Liver (tissue), 9 donors: Measurements from ENCODE around the gene TMPRSS5. TPM values are rescaled to one million over a fixed set of nuclear protein-coding genes. Genes with fewer than 3 reads are reported as not detected.

Experiments used
- DNase-seq: peaks from one replicate; pipeline ENCODE4 v3.0.0-alpha.2; 2017; ENCODE audit warnings: low spot score
- H3K27ac ChIP-seq, 2 donors: one replicate each; pipeline ENCODE4 v1.7.0; 2013; ENCODE audit warnings: inconsistent platforms in 2 of 2, low read length in 2 of 2, control low read depth in 1 of 2, low read depth in 1 of 2, mild to moderate bottlenecking in 1 of 2
- H3K27me3 ChIP-seq, 4 donors: one replicate each; pipeline versions ENCODE4 v1.6.1 to v1.7.0; 2013; ENCODE audit warnings: low read length in 3 of 4, inconsistent platforms in 1 of 4, mild to moderate bottlenecking in 1 of 4, moderate library complexity in 1 of 4; ENCODE audit not compliant: control insufficient read depth in 4 of 4, insufficient read depth in 4 of 4
- H3K36me3 ChIP-seq, 4 donors: one replicate each; pipeline versions ENCODE4 v1.6.1 to v1.7.0; 2013; ENCODE audit warnings: low read length in 3 of 4, mild to moderate bottlenecking in 3 of 4, low read depth in 1 of 4, moderate library complexity in 1 of 4; ENCODE audit not compliant: control insufficient read depth in 4 of 4, insufficient read depth in 3 of 4
- H3K4me1 ChIP-seq, 4 donors: one replicate each; pipeline versions ENCODE4 v1.6.1 to v1.7.0; 2013; ENCODE audit warnings: low read length in 3 of 4, mild to moderate bottlenecking in 3 of 4, moderate library complexity in 1 of 4; ENCODE audit not compliant: control insufficient read depth in 4 of 4, insufficient read depth in 4 of 4
- H3K4me3 ChIP-seq, 3 donors: one replicate each; pipeline versions ENCODE4 v1.6.1 to v1.7.0; 2013; ENCODE audit warnings: low read length in 3 of 3, control low read depth in 1 of 3, low read depth in 1 of 3, mild to moderate bottlenecking in 1 of 3
- H3K9ac ChIP-seq, 2 donors: one replicate each; pipeline ENCODE4 v1.7.0; 2013; ENCODE audit warnings: low read length in 2 of 2, mild to moderate bottlenecking in 2 of 2, moderate library complexity in 2 of 2, control low read depth in 1 of 2, low read depth in 1 of 2
- H3K9me3 ChIP-seq, 4 donors: one replicate each; pipeline versions ENCODE4 v1.6.1 to v1.7.0; 2013; ENCODE audit warnings: low read length in 3 of 4; ENCODE audit not compliant: control insufficient read depth in 4 of 4
- EGR1 ChIP-seq, 2 donors: IDR thresholded peaks; 2 replicates each; pipeline ENCODE4 v1.6.1; 2016 to 2018; ENCODE audit warnings: antibody characterized with exemption in 2 of 2, low read depth in 2 of 2
- FOXA1 ChIP-seq: IDR thresholded peaks from 2 replicates; pipeline ENCODE4 v1.6.1; 2016; ENCODE audit warnings: antibody characterized with exemption
- FOXA2 ChIP-seq: IDR thresholded peaks from 2 replicates; pipeline ENCODE4 v1.6.1; 2016; ENCODE audit warnings: antibody characterized with exemption
- GABPA ChIP-seq, 2 donors: IDR thresholded peaks in 1 of 2; conservative IDR thresholded peaks in 1 of 2; 2 replicates each; pipeline ENCODE4 v1.6.1; 2016; ENCODE audit warnings: antibody characterized with exemption in 2 of 2, mild to moderate bottlenecking in 1 of 2, moderate library complexity in 1 of 2
- HNF4A ChIP-seq, 2 donors: conservative IDR thresholded peaks; 2 replicates each; pipeline ENCODE4 v1.6.1; 2016; ENCODE audit warnings: antibody characterized with exemption in 2 of 2, mild to moderate bottlenecking in 2 of 2
- HNF4G ChIP-seq: IDR thresholded peaks from 2 replicates; pipeline ENCODE4 v1.6.1; 2016; ENCODE audit warnings: antibody characterized with exemption
- JUND ChIP-seq, 2 donors: IDR thresholded peaks; 2 replicates each; pipeline ENCODE4 v1.6.1; 2016; ENCODE audit warnings: antibody characterized with exemption in 2 of 2
- NR2F2 ChIP-seq: IDR thresholded peaks from 2 replicates; pipeline ENCODE4 v1.6.1; 2016; ENCODE audit warnings: antibody characterized with exemption
- RAD21 ChIP-seq, 2 donors: IDR thresholded peaks; 2 replicates each; pipeline ENCODE4 v1.6.1; 2016; ENCODE audit warnings: antibody characterized with exemption in 2 of 2, mild to moderate bottlenecking in 2 of 2
- RXRA ChIP-seq, 2 donors: IDR thresholded peaks; 2 replicates each; pipeline ENCODE4 v1.6.1; 2017 to 2018; ENCODE audit warnings: antibody characterized with exemption in 2 of 2, mild to moderate bottlenecking in 1 of 2
- SP1 ChIP-seq: IDR thresholded peaks from 2 replicates; pipeline ENCODE4 v1.6.1; 2018; ENCODE audit warnings: antibody characterized with exemption, mild to moderate bottlenecking
- TAF1 ChIP-seq: conservative IDR thresholded peaks from 2 replicates; pipeline ENCODE4 v1.6.1; 2016; ENCODE audit warnings: antibody characterized with exemption, mild to moderate bottlenecking
- YY1 ChIP-seq: IDR thresholded peaks from 2 replicates; pipeline ENCODE4 v1.6.1; 2016; ENCODE audit warnings: antibody characterized with exemption, mild to moderate bottlenecking
- whole genome bisulfite sequencing: extraction: QIAGEN DNeasy Blood & Tissue Kit; methylation state at CpG from one replicate; pipeline ENCODE4 v1.1.7; 2013; 5-methylcytosine and 5-hydroxymethylcytosine counted together
- polyA plus RNA-seq, 2 donors: library from polyadenylated mRNA; stranded (reverse) in 1 of 2; unstranded in 1 of 2; fragments of 200-250 nt in 1 of 2; fragments of >200 nt in 1 of 2; fragmentation: Nextera tagmentation in 1 of 2; extraction: Ambion mirVana in 1 of 2; gene quantifications; one replicate each; pipeline versions ENCODE4 v1.2.1 to v1.2.3, GENCODE V29; 2013 to 2015
- total RNA-seq, 2 donors: library from RNA; depleted of rRNA; stranded (reverse); fragments of >200 nt; gene quantifications; one replicate each; pipeline ENCODE4 v1.2.3, GENCODE V29; 2014
- TF ChIP-seq, protein P1 (sequence below): IDR thresholded peaks from 2 replicates; pipeline ENCODE4 v1.6.1; 2016; ENCODE audit warnings: antibody characterized with exemption
- TF ChIP-seq, protein P2 (sequence below): IDR thresholded peaks from 2 replicates; pipeline ENCODE4 v1.6.1; 2016; ENCODE audit warnings: antibody characterized with exemption
- TF ChIP-seq, protein P3 (sequence below): IDR thresholded peaks from 2 replicates; pipeline ENCODE4 v1.6.1; 2016; ENCODE audit warnings: antibody characterized with exemption
- TF ChIP-seq, protein P4 (sequence below): IDR thresholded peaks from 2 replicates; pipeline ENCODE4 v1.6.1; 2016; ENCODE audit warnings: antibody characterized with exemption, mild to moderate bottlenecking
- TF ChIP-seq, protein P5 (sequence below): fragments of 150-350 bp; IDR thresholded peaks from 2 replicates; pipeline ENCODE4 v1.5.1; 2017; ENCODE audit warnings: improper control_type of control experiment, low read depth, low read length; ENCODE audit not compliant: missing input control
- donor health status: healthy.
- donor health status: healthy.
- donor health status: healthy.
- donor health status: healthy.
- donor health status: healthy.

The TMPRSS5 gene
- total and polyA plus RNA-seq, 4 donors, result 0.05 to 0.39 (median 0.17) TPM

DNA sequence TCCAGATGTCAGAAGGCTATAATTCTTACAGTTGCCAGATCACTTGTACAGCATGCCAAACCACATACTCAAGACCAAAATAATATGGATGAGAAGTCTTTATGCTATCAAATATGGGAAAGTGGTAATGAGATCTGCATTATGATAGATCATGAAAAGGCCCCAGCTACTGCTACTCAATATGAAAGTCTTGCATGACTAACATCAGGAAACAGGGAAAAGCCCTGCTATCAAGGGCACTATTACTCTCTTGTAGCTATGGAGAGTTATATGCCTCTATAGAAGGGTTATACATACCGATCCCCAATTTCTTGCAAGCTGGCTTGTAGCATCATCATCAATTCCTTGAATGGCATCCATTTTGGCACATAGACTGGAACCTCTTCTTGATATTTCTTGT is 30.2 kb upstream of the TMPRSS5 start:
- 92% methylated on average over 1 of the region's 1 CpG for WGBS
- H3K4me1 ChIP-seq, result no peaks in the 10 kb centered on the region
- no peak overlapping the region for H3K4me3 ChIP-seq
- no peaks in the 10 kb centered on the region for H3K9me3 ChIP-seq
- H3K9ac ChIP-seq, result no peak overlapping the region
- peaks cover 11 to 66% (median 52%) of the 10 kb centered on the region in 4 donors for H3K36me3 ChIP-seq
- no peaks in the 10 kb centered on the region for H3K27me3 ChIP-seq
- DNase-seq, result no peak
- H3K27ac ChIP-seq, result no peak overlapping the region
- TF ChIP-seq, protein P1, sequence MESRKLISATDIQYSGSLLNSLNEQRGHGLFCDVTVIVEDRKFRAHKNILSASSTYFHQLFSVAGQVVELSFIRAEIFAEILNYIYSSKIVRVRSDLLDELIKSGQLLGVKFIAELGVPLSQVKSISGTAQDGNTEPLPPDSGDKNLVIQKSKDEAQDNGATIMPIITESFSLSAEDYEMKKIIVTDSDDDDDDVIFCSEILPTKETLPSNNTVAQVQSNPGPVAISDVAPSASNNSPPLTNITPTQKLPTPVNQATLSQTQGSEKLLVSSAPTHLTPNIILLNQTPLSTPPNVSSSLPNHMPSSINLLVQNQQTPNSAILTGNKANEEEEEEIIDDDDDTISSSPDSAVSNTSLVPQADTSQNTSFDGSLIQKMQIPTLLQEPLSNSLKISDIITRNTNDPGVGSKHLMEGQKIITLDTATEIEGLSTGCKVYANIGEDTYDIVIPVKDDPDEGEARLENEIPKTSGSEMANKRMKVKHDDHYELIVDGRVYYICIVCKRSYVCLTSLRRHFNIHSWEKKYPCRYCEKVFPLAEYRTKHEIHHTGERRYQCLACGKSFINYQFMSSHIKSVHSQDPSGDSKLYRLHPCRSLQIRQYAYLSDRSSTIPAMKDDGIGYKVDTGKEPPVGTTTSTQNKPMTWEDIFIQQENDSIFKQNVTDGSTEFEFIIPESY, result no peak
- TF ChIP-seq GABPA (IDR thresholded peaks at IDR 0.05 in 1 of 2, conservative IDR thresholded peaks at IDR 0.05 in 1 of 2), result no peak

DNA sequence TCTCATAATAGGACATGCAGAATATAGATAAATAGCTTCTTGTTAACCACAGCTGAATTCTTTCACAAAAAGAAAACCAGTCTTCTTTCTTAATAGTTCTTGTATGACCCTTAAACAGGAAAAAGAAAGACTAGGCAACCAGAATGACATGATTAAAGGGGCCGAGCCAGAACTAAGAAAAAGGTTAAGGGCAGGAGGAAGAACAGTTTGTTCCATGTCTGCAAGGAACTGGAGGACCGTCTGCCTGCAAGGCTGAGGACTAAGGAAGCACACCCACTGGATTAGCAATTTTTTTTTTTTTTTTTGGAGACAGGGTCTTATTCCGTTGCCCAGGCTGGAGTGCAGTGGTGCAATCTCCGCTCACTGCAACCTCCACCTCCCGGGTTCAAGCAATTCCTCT is 26.0 kb upstream of the TMPRSS5 start:
- 92% methylated on average over 5 of the region's 5 CpGs for whole genome bisulfite sequencing
- Histone ChIP-seq H3K9me3 (no peaks in the 10 kb centered on the region), H3K9ac (no peak overlapping the region), H3K4me1 (no peaks in the 10 kb centered on the region), H3K27me3 (no peaks in the 10 kb centered on the region), H3K4me3 (no peak overlapping the region), H3K27ac (no peak overlapping the region), H3K36me3 (peaks cover 5 to 39% (median 25%) of the 10 kb centered on the region in 4 donors)
- TF ChIP-seq HNF4A (conservative IDR thresholded peaks at IDR 0.05) (no peak), JUND (IDR thresholded peaks at IDR 0.05) (no peak), SP1 (no peak), FOXA1 (no peak), NR2F2 (no peak), RAD21 (IDR thresholded peaks at IDR 0.05) (no peak), HNF4G (no peak), GABPA (IDR thresholded peaks at IDR 0.05 in 1 of 2, conservative IDR thresholded peaks at IDR 0.05 in 1 of 2) (no peak), TAF1 (no peak), FOXA2 (no peak), EGR1 (IDR thresholded peaks at IDR 0.05; ENCODE audit: low read depth in 2 of 2) (no peak), RXRA (IDR thresholded peaks at IDR 0.05) (no peak), YY1 (no peak)
- TF ChIP-seq, protein P2, sequence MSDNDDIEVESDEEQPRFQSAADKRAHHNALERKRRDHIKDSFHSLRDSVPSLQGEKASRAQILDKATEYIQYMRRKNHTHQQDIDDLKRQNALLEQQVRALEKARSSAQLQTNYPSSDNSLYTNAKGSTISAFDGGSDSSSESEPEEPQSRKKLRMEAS, result no peak
- TF ChIP-seq, protein P1, result no peak
- TF ChIP-seq, protein P3, sequence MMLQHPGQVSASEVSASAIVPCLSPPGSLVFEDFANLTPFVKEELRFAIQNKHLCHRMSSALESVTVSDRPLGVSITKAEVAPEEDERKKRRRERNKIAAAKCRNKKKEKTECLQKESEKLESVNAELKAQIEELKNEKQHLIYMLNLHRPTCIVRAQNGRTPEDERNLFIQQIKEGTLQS, result no peak
- TF ChIP-seq, protein P4, sequence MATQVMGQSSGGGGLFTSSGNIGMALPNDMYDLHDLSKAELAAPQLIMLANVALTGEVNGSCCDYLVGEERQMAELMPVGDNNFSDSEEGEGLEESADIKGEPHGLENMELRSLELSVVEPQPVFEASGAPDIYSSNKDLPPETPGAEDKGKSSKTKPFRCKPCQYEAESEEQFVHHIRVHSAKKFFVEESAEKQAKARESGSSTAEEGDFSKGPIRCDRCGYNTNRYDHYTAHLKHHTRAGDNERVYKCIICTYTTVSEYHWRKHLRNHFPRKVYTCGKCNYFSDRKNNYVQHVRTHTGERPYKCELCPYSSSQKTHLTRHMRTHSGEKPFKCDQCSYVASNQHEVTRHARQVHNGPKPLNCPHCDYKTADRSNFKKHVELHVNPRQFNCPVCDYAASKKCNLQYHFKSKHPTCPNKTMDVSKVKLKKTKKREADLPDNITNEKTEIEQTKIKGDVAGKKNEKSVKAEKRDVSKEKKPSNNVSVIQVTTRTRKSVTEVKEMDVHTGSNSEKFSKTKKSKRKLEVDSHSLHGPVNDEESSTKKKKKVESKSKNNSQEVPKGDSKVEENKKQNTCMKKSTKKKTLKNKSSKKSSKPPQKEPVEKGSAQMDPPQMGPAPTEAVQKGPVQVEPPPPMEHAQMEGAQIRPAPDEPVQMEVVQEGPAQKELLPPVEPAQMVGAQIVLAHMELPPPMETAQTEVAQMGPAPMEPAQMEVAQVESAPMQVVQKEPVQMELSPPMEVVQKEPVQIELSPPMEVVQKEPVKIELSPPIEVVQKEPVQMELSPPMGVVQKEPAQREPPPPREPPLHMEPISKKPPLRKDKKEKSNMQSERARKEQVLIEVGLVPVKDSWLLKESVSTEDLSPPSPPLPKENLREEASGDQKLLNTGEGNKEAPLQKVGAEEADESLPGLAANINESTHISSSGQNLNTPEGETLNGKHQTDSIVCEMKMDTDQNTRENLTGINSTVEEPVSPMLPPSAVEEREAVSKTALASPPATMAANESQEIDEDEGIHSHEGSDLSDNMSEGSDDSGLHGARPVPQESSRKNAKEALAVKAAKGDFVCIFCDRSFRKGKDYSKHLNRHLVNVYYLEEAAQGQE, result no peak
- TF ChIP-seq, protein P5, sequence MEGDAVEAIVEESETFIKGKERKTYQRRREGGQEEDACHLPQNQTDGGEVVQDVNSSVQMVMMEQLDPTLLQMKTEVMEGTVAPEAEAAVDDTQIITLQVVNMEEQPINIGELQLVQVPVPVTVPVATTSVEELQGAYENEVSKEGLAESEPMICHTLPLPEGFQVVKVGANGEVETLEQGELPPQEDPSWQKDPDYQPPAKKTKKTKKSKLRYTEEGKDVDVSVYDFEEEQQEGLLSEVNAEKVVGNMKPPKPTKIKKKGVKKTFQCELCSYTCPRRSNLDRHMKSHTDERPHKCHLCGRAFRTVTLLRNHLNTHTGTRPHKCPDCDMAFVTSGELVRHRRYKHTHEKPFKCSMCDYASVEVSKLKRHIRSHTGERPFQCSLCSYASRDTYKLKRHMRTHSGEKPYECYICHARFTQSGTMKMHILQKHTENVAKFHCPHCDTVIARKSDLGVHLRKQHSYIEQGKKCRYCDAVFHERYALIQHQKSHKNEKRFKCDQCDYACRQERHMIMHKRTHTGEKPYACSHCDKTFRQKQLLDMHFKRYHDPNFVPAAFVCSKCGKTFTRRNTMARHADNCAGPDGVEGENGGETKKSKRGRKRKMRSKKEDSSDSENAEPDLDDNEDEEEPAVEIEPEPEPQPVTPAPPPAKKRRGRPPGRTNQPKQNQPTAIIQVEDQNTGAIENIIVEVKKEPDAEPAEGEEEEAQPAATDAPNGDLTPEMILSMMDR, result no peak
- DNase-seq, result no peak
